SK-N-SH (cell line): ENCODE measurements around the gene LACTBL1. TPM values are rescaled to one million over a fixed set of nuclear protein-coding genes. Genes with fewer than 3 reads are reported as not detected.

ENCODE experiments used
- CTCF ChIA-PET: fragments of 300-600, 350-600 bp; formaldehyde crosslinking; extraction: SDS; loops from one replicate; lab custom pipeline; 2021; lab: Yijun Ruan, JAX
- POLR2A ChIA-PET: fragments of 350-600 bp; sonication (Branson Sonifier 250); formaldehyde crosslinking; extraction: SDS; loops from one replicate; lab custom pipeline; 2020; ENCODE audit warnings: antibody characterized with exemption, inconsistent platforms; lab: Yijun Ruan, JAX
- DNase-seq: peaks from one replicate; pipeline ENCODE4 v3.0.0; 2012
- H2AFZ ChIP-seq: fragments of 200-600 bp; sonication (generic); 2 replicates; pipeline ENCODE4 v1.8.1; 2016; ENCODE audit warnings: antibody characterized with exemption, mild to moderate bottlenecking, low read depth
- H3F3A ChIP-seq: fragments of 200-600 bp; sonication (generic); replicated peaks from 2 replicates; pipeline ENCODE3; 2016; ENCODE audit warnings: antibody characterized with exemption, mild to moderate bottlenecking; ENCODE audit not compliant: insufficient read depth
- H3K27ac ChIP-seq, 2 experiments: fragments of 200-500 bp in 1 of 2; fragments of 200-600 bp in 1 of 2; sonication (Bioruptor generic) in 1 of 2; sonication (generic), shearing (Covaris generic) in 1 of 2; 2 replicates each; pipeline versions ENCODE4 v1.5.1 to v1.6.1; 2014 to 2016; ENCODE audit warnings: low read depth in 2 of 2, inconsistent platforms in 1 of 2, low read length in 1 of 2, mild to moderate bottlenecking in 1 of 2, mixed read lengths in 1 of 2
- H3K27me3 ChIP-seq: fragments of 200-600 bp; sonication (generic), shearing (Covaris generic); 2 replicates; pipeline ENCODE4 v1.6.1; 2016; ENCODE audit warnings: mixed run types; ENCODE audit not compliant: insufficient read depth
- H3K36me3 ChIP-seq, 2 experiments: fragments of 200-500 bp in 1 of 2; fragments of 200-600 bp in 1 of 2; sonication (Bioruptor generic) in 1 of 2; sonication (generic) in 1 of 2; replicated peaks in 1 of 2; 2 replicates each; pipeline versions ENCODE3 to v1.5.1; 2014 to 2016; ENCODE audit warnings: low read length in 1 of 2, mild to moderate bottlenecking in 1 of 2; ENCODE audit not compliant: insufficient read depth in 2 of 2, control insufficient read depth in 1 of 2
- H3K4me1 ChIP-seq, 2 experiments: fragments of 200-500 bp in 1 of 2; fragments of 200-600 bp in 1 of 2; sonication (Bioruptor generic) in 1 of 2; sonication (generic), shearing (Covaris generic) in 1 of 2; 2 replicates each; pipeline versions ENCODE4 v1.5.1 to v1.6.1; 2014 to 2016; ENCODE audit warnings: low read depth in 1 of 2, low read length in 1 of 2, mixed run types in 1 of 2; ENCODE audit not compliant: insufficient read depth in 2 of 2, control insufficient read depth in 1 of 2
- H3K4me2 ChIP-seq: fragments of 200-600 bp; sonication (generic), shearing (Covaris generic); 2 replicates; pipeline ENCODE4 v1.6.1; 2017; ENCODE audit warnings: mixed run types
- H3K4me3 ChIP-seq, 2 experiments: fragments of 200-500 bp in 1 of 2; fragments of 200-600 bp in 1 of 2; sonication (Bioruptor generic) in 1 of 2; sonication (generic), shearing (Covaris generic) in 1 of 2; 2 replicates each; pipeline versions ENCODE4 v1.5.1 to v1.8.1; 2014 to 2016; ENCODE audit warnings: low read depth in 2 of 2, inconsistent platforms in 1 of 2, low read length in 1 of 2, mild to moderate bottlenecking in 1 of 2, mixed read lengths in 1 of 2, moderate library complexity in 1 of 2
- H3K79me2 ChIP-seq: fragments of 200-600 bp; sonication (generic); 2 replicates; pipeline ENCODE4 v1.8.1; 2017; ENCODE audit warnings: mild to moderate bottlenecking; ENCODE audit not compliant: insufficient read depth
- H3K9ac ChIP-seq: fragments of 200-600 bp; sonication (generic); 2 replicates; pipeline ENCODE4 v1.6.1; 2017; ENCODE audit warnings: mixed run types
- H3K9me2 ChIP-seq: fragments of 200-600 bp; sonication (generic); 2 replicates; pipeline ENCODE4 v1.6.1; 2017; ENCODE audit warnings: mixed run types
- H3K9me3 ChIP-seq: fragments of 200-600 bp; sonication (generic); 2 replicates; pipeline ENCODE4 v1.6.1; 2017; ENCODE audit warnings: mixed run types, mild to moderate bottlenecking, moderate library complexity
- H4K20me1 ChIP-seq: fragments of 200-600 bp; sonication (generic); 2 replicates; pipeline ENCODE4 v1.6.1; 2017; ENCODE audit warnings: mild to moderate bottlenecking, mixed run types; ENCODE audit not compliant: insufficient read depth
- CHD2 ChIP-seq: fragments of 150-350 bp; IDR thresholded peaks from 2 replicates; pipeline ENCODE4 v1.6.1; 2018; ENCODE audit warnings: low read length; ENCODE audit not compliant: partially characterized antibody
- ELF1 ChIP-seq: IDR thresholded peaks from 2 replicates; pipeline ENCODE4 v1.4.0; 2012
- EZH2phosphoT487 ChIP-seq: fragments of 200-600 bp; sonication (generic); IDR thresholded peaks from 2 replicates; pipeline ENCODE4 v1.6.1; 2017; ENCODE audit warnings: low read depth, mixed run types, mild to moderate bottlenecking, antibody characterized with exemption, moderate library complexity, borderline replicate concordance
- FOSL2 ChIP-seq: IDR thresholded peaks from 2 replicates; pipeline ENCODE4 v1.4.0; 2012; ENCODE audit warnings: low read depth, mild to moderate bottlenecking, moderate library complexity, borderline replicate concordance
- FOXJ3 ChIP-seq: sonication (generic); formaldehyde crosslinking; IDR thresholded peaks from 2 replicates; pipeline ENCODE4 v1.5.1; 2020; ENCODE audit warnings: mild to moderate bottlenecking, missing genetic modification reagents
- FOXM1 ChIP-seq: IDR thresholded peaks from 2 replicates; pipeline ENCODE4 v1.4.0; 2012; ENCODE audit warnings: low read depth, mild to moderate bottlenecking
- GABPA ChIP-seq: IDR thresholded peaks from 2 replicates; pipeline ENCODE4 v1.4.0; 2012; ENCODE audit warnings: low read depth, mild to moderate bottlenecking
- GATA2 ChIP-seq: sonication (generic); formaldehyde crosslinking; IDR thresholded peaks from 2 replicates; pipeline ENCODE4 v1.5.0; 2020; ENCODE audit warnings: mild to moderate bottlenecking, missing genetic modification reagents
- JUND ChIP-seq: IDR thresholded peaks from 2 replicates; pipeline ENCODE4 v1.4.0; 2012
- MEF2A ChIP-seq: IDR thresholded peaks from 2 replicates; pipeline ENCODE4 v1.4.0; 2012; ENCODE audit warnings: low read depth, borderline replicate concordance
- MXI1 ChIP-seq: IDR thresholded peaks from 2 replicates; pipeline ENCODE4 v1.6.1; 2012; ENCODE audit warnings: mild to moderate bottlenecking, low read depth, low read length, improper control_type of control experiment
- NFIC ChIP-seq: IDR thresholded peaks from 2 replicates; pipeline ENCODE4 v1.4.0; 2012; ENCODE audit warnings: borderline replicate concordance
- NRF1 ChIP-seq: IDR thresholded peaks from 2 replicates; pipeline ENCODE4 v1.6.1; 2012; ENCODE audit warnings: low read depth, mild to moderate bottlenecking, low read length
- POLR2AphosphoS5 ChIP-seq: IDR thresholded peaks from 2 replicates; pipeline ENCODE4 v1.6.1; 2012; ENCODE audit warnings: low read depth, low read length
- RAD21 ChIP-seq: IDR thresholded peaks from 2 replicates; pipeline ENCODE4 v1.6.1; 2012; ENCODE audit warnings: mild to moderate bottlenecking, low read length
- RCOR1 ChIP-seq: fragments of 150-350 bp; IDR thresholded peaks from 2 replicates; pipeline ENCODE4 v1.6.1; 2017; ENCODE audit warnings: antibody characterized with exemption, low read length
- RFX5 ChIP-seq: IDR thresholded peaks from 2 replicates; pipeline ENCODE4 v1.6.1; 2012; ENCODE audit warnings: mild to moderate bottlenecking, improper control_type of control experiment, low read length
- SIN3A ChIP-seq: IDR thresholded peaks from 2 replicates; pipeline ENCODE4 v1.6.1; 2012; ENCODE audit warnings: low read depth, mild to moderate bottlenecking, low read length, moderate library complexity, borderline replicate concordance
- SMC3 ChIP-seq: IDR thresholded peaks from 2 replicates; pipeline ENCODE4 v1.6.1; 2012; ENCODE audit warnings: low read depth, low read length, improper control_type of control experiment
- TAF1 ChIP-seq: IDR thresholded peaks from 2 replicates; pipeline ENCODE4 v1.6.1; 2012; ENCODE audit warnings: low read depth, mild to moderate bottlenecking, low read length, moderate library complexity, borderline replicate concordance
- TCF12 ChIP-seq: IDR thresholded peaks from 2 replicates; pipeline ENCODE4 v1.4.0; 2012
- TEAD4 ChIP-seq: IDR thresholded peaks from 2 replicates; pipeline ENCODE4 v1.4.0; 2012; ENCODE audit warnings: mild to moderate bottlenecking, borderline replicate concordance; ENCODE audit not compliant: insufficient read depth
- YY1 ChIP-seq: IDR thresholded peaks from 2 replicates; pipeline ENCODE4 v1.4.0; 2012; ENCODE audit warnings: low read depth, mild to moderate bottlenecking
- WGBS: methylation state at CpG from one replicate; pipeline ENCODE4 v1.1.6; 2017; ENCODE audit warnings: low lambda C conversion rate; 5-methylcytosine and 5-hydroxymethylcytosine counted together
- polyA plus RNA-seq, 3 experiments: library from polyadenylated mRNA; depleted of rRNA; stranded (reverse); fragments of >200 nt; gene quantifications; 2 replicates each; pipeline ENCODE4 v1.2.3, GENCODE V29; 2012
- TF ChIP-seq, protein P1 (sequence below): IDR thresholded peaks from 2 replicates; pipeline ENCODE4 v1.4.0; 2012; ENCODE audit warnings: low read depth
- TF ChIP-seq, protein P2 (sequence below): IDR thresholded peaks from 2 replicates; pipeline ENCODE4 v1.4.0; 2012; ENCODE audit warnings: low read depth, borderline replicate concordance
- TF ChIP-seq, protein P3 (sequence below): fragments of 150-350 bp; IDR thresholded peaks from 2 replicates; pipeline ENCODE4 v1.6.1; 2017; ENCODE audit warnings: antibody characterized with exemption, low read length, low read depth, borderline replicate concordance
- TF ChIP-seq, protein P4 (sequence below): fragments of 150-350 bp; IDR thresholded peaks from 2 replicates; pipeline ENCODE4 v1.6.1; 2016; ENCODE audit warnings: mild to moderate bottlenecking, low read depth, low read length
- TF ChIP-seq, protein P5 (sequence below): IDR thresholded peaks from 2 replicates; pipeline ENCODE4 v1.4.0; 2012; ENCODE audit warnings: low read depth, borderline replicate concordance

The LACTBL1 gene
- polyA plus RNA-seq, 1 of the 3 experiments (the other 2 are of a cell fraction) = not detected

DNA sequence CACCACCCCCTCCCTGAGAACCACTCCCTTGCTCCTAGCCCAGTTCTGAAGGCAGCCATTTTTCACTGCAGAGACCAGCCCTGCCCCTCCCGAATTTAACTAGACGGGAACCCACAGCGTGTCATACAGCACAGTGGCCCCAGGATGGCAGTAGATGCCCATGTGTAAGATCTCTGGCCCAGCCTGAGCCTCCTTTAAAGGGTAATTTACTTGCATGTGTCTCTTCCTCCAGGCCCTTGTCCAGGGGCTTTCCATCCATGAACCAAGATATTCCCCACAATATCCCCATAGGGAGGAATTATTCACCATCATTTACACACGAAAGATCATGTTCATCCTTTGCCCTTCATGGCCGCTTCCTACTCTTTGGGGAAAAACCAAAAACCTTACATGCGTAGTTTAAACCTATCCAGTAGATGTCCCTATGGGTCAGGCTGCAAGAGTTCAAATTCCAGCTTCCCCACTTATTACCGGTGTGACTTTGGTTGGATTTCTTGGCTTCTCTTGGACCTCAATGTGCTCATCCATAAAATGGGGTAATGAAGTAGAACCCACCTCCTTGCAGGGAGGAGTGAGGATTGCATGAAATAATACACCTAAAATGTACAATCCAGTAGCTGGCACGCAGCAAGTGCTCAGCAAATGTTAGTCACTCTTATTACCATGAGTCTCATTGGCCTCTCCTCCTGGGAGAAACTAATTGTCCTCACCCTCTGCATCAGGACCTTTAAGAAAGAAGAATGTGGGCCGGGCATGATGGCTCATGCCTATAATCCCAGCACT lies 4.0 kb upstream of the LACTBL1 start:
- Histone ChIP-seq H3K36me3 (no peaks in the 10 kb centered on the region), H3K9me3 (no peaks in the 10 kb centered on the region), H3K9me2 (no peaks in the 10 kb centered on the region), H3K4me1 (peaks cover 3 to 13% of the 10 kb centered on the region in 2 experiments; a peak in 2 of 4 replicates), H3K27ac (no peak overlapping the region), H3K79me2 (no peaks in the 10 kb centered on the region), H2AFZ (peak overlapping the region; percentile 89), H3K27me3 (no peaks in the 10 kb centered on the region), H3K9ac (no peak overlapping the region), H4K20me1 (no peaks in the 10 kb centered on the region), H3F3A (peaks cover 3% of the 10 kb centered on the region), H3K4me2 (no peak overlapping the region; the same call in 1 of the 2 replicates), H3K4me3 (no peak overlapping the region)
- peak; percentile 82 for DNase-seq
- CTCF ChIA-PET = interaction anchor here (0.5 to 11.2 kb wide), 27 partner anchors 9 to 563 kb away, joined by 3 to 159 read pairs (median 4); no protein-coding TSS in a partner anchor
- POLR2A ChIA-PET = no interaction called here
- WGBS = 41% methylated on average over 9 of the region's 9 CpGs
- TF ChIP-seq, protein P1, sequence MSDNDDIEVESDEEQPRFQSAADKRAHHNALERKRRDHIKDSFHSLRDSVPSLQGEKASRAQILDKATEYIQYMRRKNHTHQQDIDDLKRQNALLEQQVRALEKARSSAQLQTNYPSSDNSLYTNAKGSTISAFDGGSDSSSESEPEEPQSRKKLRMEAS = 0 out of 2 replicates have a peak, but pooled peaks have one; percentile 27
- TF ChIP-seq POLR2AphosphoS5 = no peak
- TF ChIP-seq MXI1 = no peak; the same call in 1 of the 2 replicates
- no peak for TF ChIP-seq TCF12
- no peak; the same call in 1 of the 2 replicates for TF ChIP-seq TAF1
- TF ChIP-seq GATA2 = no peak
- TF ChIP-seq RFX5 = no peak
- no peak for TF ChIP-seq RCOR1
- TF ChIP-seq SMC3 = peak; percentile 87
- TF ChIP-seq, protein P2, sequence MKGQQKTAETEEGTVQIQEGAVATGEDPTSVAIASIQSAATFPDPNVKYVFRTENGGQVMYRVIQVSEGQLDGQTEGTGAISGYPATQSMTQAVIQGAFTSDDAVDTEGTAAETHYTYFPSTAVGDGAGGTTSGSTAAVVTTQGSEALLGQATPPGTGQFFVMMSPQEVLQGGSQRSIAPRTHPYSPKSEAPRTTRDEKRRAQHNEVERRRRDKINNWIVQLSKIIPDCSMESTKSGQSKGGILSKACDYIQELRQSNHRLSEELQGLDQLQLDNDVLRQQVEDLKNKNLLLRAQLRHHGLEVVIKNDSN = no peak
- TF ChIP-seq NFIC = no peak
- no peak for TF ChIP-seq SIN3A
- TF ChIP-seq FOSL2 = no peak
- peak; percentile 76; the same call in 1 of the 2 replicates for TF ChIP-seq YY1
- no peak for TF ChIP-seq JUND
- TF ChIP-seq ELF1 = no peak
- TF ChIP-seq FOXJ3 (CRISPR knock-in tag) = no peak
- TF ChIP-seq GABPA = no peak
- TF ChIP-seq NRF1 = peak; percentile 21; the same call in 1 of the 2 replicates
- TF ChIP-seq, protein P3, sequence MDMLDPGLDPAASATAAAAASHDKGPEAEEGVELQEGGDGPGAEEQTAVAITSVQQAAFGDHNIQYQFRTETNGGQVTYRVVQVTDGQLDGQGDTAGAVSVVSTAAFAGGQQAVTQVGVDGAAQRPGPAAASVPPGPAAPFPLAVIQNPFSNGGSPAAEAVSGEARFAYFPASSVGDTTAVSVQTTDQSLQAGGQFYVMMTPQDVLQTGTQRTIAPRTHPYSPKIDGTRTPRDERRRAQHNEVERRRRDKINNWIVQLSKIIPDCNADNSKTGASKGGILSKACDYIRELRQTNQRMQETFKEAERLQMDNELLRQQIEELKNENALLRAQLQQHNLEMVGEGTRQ = no peak
- TF ChIP-seq, protein P4, sequence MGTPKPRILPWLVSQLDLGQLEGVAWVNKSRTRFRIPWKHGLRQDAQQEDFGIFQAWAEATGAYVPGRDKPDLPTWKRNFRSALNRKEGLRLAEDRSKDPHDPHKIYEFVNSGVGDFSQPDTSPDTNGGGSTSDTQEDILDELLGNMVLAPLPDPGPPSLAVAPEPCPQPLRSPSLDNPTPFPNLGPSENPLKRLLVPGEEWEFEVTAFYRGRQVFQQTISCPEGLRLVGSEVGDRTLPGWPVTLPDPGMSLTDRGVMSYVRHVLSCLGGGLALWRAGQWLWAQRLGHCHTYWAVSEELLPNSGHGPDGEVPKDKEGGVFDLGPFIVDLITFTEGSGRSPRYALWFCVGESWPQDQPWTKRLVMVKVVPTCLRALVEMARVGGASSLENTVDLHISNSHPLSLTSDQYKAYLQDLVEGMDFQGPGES = no peak; the same call in 1 of the 2 replicates
- TF ChIP-seq FOXM1 = no peak
- TF ChIP-seq EZH2phosphoT487 = no peak
- TF ChIP-seq, protein P5, sequence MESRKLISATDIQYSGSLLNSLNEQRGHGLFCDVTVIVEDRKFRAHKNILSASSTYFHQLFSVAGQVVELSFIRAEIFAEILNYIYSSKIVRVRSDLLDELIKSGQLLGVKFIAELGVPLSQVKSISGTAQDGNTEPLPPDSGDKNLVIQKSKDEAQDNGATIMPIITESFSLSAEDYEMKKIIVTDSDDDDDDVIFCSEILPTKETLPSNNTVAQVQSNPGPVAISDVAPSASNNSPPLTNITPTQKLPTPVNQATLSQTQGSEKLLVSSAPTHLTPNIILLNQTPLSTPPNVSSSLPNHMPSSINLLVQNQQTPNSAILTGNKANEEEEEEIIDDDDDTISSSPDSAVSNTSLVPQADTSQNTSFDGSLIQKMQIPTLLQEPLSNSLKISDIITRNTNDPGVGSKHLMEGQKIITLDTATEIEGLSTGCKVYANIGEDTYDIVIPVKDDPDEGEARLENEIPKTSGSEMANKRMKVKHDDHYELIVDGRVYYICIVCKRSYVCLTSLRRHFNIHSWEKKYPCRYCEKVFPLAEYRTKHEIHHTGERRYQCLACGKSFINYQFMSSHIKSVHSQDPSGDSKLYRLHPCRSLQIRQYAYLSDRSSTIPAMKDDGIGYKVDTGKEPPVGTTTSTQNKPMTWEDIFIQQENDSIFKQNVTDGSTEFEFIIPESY = no peak
- TF ChIP-seq MEF2A = no peak
- no peak for TF ChIP-seq TEAD4
- TF ChIP-seq RAD21 = peak; percentile 91
- TF ChIP-seq CHD2 = no peak
